T-helper 2 cell (primary cell): ENCODE data around the gene ARPC2.
"Not testable (repeated sequence)": the region's sequence is repeated elsewhere in the genome, so short reads cannot be mapped to it uniquely, and the experiment has no call there.

Experiments used
- DNase-seq, 5 experiments: peaks; one replicate each; pipeline versions ENCODE4 v3.0.0 to v3.0.0-alpha.2; 2012 to 2022

ARPC2 gene

GRCh38 chr2:218271865-218272530 is 55.0 kb downstream of the ARPC2 start:
- no peak for DNase-seq

DNA sequence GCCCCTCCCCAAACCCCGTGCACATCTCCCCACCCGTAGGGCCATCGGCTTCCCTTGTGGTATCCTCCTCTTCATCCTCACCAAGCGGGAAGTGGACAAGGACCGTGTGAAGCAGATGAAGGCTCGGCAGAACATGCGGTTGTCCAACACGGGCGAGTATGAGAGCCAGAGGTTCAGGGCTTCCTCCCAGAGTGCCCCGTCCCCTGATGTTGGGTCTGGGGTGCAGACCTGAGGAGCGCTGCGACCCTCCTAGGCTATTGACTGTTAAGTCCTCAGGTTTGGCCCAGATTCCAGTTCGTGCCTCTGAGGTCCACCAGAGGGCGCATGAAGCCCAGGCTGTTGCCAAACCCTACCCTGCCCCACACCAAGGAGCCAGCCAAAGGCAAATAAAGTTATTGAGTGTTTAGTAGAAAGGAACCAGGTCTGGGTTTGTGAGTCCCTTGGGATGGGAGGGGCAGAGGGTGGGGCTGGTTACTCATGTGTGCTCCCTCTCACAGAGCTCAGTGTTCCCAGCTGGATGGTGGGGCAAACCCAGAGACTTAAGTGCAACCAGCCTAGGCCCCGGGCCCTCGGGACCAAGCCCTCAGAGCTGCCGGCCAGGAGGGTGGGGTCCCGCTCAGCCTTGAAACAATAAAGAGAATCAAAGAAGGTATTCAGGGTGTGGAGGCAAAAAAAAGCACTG is 55.7 kb downstream of the ARPC2 start:
- peak; percentile 47 to 80 (median 68) for DNase-seq

DNA sequence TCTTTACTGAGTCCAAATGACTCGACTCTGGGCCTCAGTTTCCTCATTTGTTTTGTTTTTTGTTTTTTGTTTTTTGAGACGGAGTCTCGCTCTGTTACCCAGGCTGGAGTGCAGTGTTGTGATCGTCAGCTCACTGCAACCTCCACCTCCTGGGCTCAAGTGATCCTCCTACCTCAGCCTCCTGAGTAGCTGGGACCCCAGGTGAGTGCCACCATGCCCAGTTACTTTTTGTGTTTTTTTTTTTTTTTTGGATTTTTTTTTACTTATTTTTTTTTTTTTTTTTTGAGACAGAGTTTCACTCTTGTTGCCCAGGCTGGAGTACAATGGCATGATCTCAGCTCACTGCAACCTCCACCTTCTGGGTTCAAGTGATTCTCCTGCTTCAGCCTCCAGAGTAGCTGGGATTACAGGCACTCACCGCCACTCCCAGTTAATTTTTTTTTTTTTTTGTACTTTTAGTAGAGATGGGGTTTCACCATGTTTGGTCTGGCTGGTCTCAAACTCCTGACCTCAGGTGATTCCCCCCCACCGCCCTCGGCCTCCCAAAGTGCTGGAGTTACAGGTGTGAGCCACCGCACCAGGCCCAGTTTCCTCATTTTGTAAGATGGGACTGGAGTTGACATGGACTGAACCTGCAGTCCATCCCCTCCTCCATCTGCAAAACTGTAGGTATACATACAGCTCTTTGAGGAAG is 56.4 kb downstream of the ARPC2 start:
- DNase-seq: not testable (repeated sequence)

GRCh38 chr2:218273908-218274249 is 56.9 kb downstream of the ARPC2 start:
- DNase-seq: no peak

DNA sequence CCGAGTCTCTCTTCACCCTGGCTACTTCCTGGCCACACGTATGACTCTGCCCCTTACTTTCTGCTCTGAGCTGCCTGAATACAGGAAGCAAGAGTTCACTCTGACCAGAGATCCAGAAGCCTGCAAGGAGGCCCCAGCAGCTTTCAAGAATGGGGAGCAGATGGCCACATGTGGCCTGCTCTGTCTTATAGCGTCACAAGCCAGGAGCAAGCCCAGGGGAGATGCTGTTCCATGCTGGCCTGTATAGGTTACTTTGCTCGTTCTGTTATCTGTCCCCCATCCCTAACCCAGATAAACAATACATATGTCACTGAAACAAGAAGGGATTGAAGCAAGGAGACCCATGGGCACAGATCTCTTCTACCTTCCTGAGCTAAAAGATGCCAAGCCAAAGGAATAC is 57.6 kb downstream of the ARPC2 start:
- DNase-seq: no peak

DNA sequence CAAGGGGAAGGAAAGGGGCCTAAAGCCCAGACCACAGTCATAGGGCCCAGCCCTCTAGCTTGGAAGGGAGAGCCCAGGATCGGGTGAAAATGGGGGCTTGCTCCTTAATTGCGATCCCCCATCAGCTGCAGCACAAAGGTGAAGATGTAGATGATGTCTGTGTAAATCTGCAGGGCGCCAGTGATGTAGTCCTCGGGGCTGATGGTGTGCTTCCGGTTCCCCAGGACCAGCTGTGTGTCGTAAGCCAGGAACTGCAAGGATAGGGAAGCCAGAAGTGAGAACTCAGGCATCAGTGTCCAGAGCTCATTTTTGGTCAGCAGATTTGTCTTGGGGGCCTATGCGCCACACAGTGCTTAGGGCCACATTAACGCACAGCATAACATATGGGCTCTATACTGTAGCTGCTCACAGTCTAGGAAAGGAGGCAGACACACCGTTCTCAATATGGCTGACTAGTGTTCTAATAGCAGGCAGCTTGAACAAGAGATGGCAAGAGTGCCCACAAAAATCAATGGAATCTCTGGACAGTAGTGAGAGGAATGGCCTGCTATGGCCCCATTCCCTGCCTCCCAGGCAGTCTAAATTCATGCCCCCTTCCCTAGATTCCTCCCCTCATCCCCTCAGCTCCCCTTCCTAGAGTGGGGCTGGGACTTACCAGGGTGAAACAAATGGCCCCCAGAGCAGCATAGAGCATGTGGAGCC is 58.5 kb downstream of the ARPC2 start:
- no peak for DNase-seq

GRCh38 chr2:218276986-218277755 is 60.2 kb downstream of the ARPC2 start:
- DNase-seq: no peak

DNA sequence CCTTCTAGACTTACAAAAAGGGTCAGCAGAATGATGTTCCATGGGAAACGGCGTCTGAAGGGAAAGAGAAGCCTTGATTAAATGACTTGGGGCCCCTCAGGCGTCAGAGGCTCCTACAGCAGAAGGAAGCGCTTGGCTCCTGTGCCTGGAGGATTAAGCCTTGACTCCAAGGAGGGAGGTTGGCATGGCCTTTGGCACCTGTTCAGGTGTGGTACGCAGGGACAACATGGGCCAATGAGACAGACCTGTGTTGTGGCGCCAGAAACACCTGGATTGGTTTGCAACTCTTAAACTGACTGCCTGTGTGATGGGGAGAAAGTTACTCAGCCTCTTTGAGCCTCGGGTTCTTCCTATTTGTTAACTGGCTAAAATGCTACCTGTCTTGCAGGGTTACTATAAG is 60.9 kb downstream of the ARPC2 start:
- DNase-seq: no peak

DNA sequence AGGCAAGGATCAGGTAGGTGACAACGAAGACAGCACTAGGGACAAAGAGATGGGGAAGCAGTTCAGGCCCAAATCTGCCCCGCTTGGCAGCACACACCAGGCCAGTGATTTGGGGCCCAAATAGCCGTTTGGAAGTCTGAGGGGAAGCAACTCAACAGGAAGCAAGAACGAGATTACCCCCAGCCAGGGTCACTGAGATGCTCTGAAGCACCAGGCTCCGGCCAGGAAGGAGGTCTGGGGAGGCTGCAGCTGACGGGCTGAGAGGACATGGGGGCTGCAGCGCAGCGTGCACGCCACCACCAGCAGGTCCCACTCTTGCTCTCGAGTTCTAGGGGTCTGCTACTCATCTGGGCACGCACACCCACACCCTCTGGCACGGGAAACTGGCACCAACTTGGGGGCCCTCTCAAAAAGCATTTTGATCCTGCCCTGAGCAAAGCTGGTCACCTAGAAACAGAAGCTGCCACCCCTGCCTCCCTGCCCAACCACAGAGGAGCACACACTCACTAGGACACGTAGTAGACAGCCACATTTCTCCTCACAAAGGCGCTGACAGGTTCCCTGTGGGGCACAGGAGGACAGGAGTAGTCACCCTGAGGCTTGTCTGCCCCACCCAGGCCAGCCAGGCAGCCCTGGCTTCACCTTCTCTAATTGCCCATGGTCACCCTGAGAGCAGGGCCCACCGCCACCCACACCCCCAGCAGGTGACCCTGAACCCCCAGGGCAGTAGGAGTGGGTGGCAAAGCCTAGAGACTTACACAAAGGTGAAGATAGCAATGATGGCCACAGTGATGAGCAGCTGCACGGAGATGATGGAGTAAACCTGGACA is 61.8 kb downstream of the ARPC2 start:
- DNase-seq: no peak

GRCh38 chr2:218280260-218280870 is 63.4 kb downstream of the ARPC2 start:
- no peak for DNase-seq

GRCh38 chr2:218281449-218281848 is 64.5 kb downstream of the ARPC2 start:
- DNase-seq: no peak

GRCh38 chr2:218282173-218282991 is 65.4 kb downstream of the ARPC2 start:
- no peak for DNase-seq

DNA sequence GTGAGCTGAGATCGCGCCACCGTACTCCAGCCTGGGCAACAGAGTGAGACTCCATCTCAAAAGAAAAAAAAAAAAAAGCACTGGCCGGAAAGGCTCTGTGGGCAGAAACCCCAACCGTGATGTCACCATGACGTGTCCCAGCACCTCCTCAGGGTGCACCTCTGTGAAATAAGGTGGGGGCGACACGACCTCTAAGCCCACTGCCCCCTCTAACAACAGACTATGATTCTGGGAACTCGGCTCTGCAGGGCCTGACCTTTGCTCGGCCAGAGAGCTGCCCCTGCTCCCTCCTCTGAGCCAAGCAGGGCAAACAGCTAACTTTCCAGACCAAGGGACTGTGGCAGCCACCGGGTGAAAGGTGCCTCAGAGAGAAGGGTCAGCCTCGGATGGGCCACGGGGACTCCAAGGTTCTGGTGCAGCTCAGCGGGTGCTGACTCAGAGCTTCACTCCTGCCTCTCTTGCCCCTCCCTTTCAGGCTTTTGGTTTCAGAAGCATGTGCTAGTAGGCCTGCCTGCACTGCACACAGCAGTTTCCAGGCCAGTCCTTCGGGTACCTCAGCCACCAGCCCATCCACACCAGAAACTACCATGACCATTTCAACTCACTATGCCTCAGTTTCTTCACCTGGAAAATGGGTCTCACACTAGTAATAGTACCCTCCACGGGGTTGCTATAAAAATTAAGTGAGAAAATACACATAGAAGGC is 67.3 kb downstream of the ARPC2 start:
- peak in 4 of 5 experiments; percentile 40 to 84 (median 50) for DNase-seq

DNA sequence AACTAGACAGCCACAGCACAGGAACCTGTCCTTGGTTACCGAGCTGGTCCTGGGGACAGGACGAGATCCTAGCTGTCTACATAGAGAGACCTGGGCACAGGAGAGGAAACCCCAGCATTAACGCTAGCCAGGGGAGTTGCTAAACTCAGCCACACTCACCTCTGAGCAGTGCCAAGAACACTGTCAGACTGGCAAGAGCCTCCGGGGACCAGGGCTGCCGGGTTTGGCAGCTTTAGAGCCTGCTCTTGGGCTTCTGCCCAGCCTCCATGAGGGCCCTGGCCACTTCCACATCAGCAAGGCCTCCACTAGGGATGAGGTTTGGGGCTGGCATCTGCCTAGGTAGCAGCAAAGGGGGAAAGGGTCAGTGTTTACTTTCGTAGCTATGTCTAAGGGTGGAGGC is 68.6 kb downstream of the ARPC2 start:
- DNase-seq: peak in 1 of 5 experiments; percentile 18

DNA sequence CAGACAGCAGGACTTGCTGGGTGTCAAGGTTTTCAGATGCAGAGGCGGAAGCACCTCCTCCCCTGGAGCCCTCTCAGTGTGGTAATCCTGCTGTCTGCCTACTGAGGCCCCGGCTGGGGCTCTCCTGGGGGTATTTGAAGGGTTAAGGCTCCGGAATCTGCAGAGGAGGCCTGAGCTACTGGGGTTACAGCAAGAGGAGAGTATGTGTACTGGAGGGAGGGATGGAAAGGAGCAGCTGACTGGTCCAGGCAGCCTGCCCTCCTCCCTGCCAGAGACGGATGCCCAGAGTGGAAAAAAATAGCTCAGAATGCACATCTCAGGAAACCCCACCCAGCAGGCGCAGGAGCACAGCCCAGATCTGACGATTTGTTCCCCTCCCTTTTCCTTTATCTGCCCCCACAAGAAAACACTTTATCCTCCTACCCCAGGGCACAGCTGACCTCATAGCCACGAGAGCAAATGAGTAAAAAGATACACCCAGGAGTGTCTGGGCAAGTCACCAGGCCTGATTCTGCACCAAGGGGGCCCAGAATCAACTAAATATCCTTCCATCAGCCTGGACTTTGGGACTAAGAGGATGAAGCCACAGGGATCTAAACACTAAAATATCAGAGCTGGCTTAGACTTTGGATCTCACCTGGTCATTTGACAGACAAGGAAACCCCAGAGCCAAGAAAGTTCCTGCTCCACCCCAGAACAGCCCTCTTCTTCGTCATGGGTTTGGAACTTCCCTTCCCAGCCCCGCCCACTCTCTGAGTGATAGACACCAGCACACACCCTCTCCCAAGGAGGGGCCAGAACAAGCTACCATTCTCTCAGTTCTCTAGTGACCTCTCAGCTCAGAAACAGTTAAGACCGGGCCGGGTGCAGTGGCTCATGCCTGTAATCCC is 69.8 kb downstream of the ARPC2 start:
- DNase-seq: peak; percentile 57 to 89 (median 78)

- no peak for DNase-seq
Measured at GRCh38 chr2:218289639-218290315, 72.8 kb downstream of the ARPC2 start.

- DNase-seq: peak in 3 of 5 experiments; percentile 37 to 71 (median 60)
Measured at GRCh38 chr2:218290316-218291261, 73.6 kb downstream of the ARPC2 start.
